Activated CD8-positive, alpha-beta T cell treated with anti-CD3 and anti-CD28 coated beads for 36 hours (primary cell): ENCODE results near the gene CCDC102A. TPM values are rescaled to one million over a fixed set of nuclear protein-coding genes. Genes with fewer than 3 reads are reported as not detected.

Source experiments
- ATAC-seq: fragments of 200-7000 bp; cut with Tn5 transposase; one replicate; pipeline ENCODE4 v1.10.0; 2021; ENCODE audit warnings: mild to moderate bottlenecking, moderate library complexity
- CTCF ChIA-PET: fragments of 350-600 bp; sonication (Branson Sonifier 250); formaldehyde crosslinking; loops from one replicate; lab custom pipeline; 2021; ENCODE audit warnings: antibody characterized with exemption; lab: Charles Lee
- POLR2A ChIA-PET: fragments of 350-600 bp; sonication (Branson Sonifier 250); formaldehyde crosslinking; loops from one replicate; lab custom pipeline; 2021; ENCODE audit warnings: antibody characterized with exemption; lab: Charles Lee
- DNase-seq: peaks from one replicate; pipeline ENCODE4 v3.0.0-alpha.2; 2020
- H3K27ac Mint-ChIP-seq: one replicate; pipeline ENCODE4 v1.8.0; 2021; ENCODE audit warnings: mild to moderate bottlenecking, mixed read lengths
- H3K27me3 Mint-ChIP-seq: one replicate; pipeline ENCODE4 v1.8.0; 2021; ENCODE audit warnings: mixed read lengths
- H3K36me3 Mint-ChIP-seq: one replicate; pipeline ENCODE4 v1.8.0; 2021; ENCODE audit warnings: low read depth, mixed read lengths
- H3K4me1 Mint-ChIP-seq: one replicate; pipeline ENCODE4 v1.8.0; 2021; ENCODE audit warnings: low read depth, mixed read lengths
- H3K4me3 Mint-ChIP-seq: one replicate; pipeline ENCODE4 v1.8.0; 2021; ENCODE audit warnings: mild to moderate bottlenecking, moderate library complexity, mixed read lengths
- H3K9me3 Mint-ChIP-seq: one replicate; pipeline ENCODE4 v1.8.0; 2021; ENCODE audit warnings: mixed read lengths
- CTCF ChIP-seq: fragments of 200-600 bp; IDR thresholded peaks from one replicate; pipeline ENCODE4 v1.8.0; 2022; ENCODE audit warnings: antibody characterized with exemption, mild to moderate bottlenecking
- intact Hi-C: fragments of 100-400 bp; cut with micrococcal nuclease; formaldehyde crosslinking; loops from one replicate; pipeline ENCODE4 v1.10.0; 2022
- total RNA-seq, 2 experiments: library from RNA; stranded (reverse); gene quantifications; one replicate each; pipeline ENCODE4 v1.2.3, GENCODE V29; 2021

CCDC102A gene
- total RNA-seq, 2 experiments from 2014 or later: 7.1 to 7.9 TPM

DNA sequence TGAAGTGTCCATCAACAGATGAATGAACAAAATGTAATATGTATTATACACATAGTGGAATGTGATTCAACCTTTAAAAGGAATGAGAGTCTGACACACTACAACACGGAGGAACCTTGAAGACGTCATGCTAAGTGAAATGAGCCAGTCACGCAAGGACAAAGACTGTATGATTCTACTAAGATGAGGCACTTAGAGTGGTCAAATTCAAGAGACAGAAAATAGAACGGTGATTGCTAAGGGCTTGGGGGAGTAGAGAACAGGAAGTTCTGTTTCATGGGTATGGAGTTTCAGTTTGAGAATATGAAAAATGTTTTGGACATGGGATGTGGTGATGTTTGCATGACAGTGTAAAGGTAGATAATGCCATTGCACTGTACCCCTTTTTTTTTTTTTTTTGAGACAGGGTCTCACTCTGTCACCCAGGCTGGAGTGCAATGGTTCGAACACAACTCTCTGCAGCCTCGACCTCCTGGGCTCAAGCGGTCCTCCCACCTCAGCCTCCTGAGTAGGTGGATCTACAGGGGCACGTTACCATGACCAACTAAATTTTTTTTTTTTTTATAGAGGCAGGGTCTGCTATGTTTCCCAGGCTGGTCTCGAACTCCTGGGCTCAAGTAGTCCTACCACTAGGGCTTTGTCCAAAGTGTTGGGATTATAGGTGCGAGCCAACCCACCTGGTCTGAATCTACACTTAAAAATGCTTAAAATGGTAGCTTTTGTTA is 2.9 kb upstream of the CCDC102A start:
- TF ChIP-seq CTCF: no peak
- intact Hi-C loops: loop anchor here (5.0 kb wide), 1 partner anchor 52 kb away; the partner anchor contains the start of gene DOK4
- H3K27ac Mint-ChIP-seq: peak overlapping the region; percentile 95
- peak overlapping the region; percentile 0 for H3K4me3 Mint-ChIP-seq
- H3K36me3 Mint-ChIP-seq: no peaks in the 10 kb centered on the region
- peaks cover 73% of the 10 kb centered on the region for H3K4me1 Mint-ChIP-seq
- no peaks in the 10 kb centered on the region for H3K9me3 Mint-ChIP-seq
- POLR2A ChIA-PET: interaction anchor here (0.9 to 1.1 kb wide), 2 partner anchors 26 to 51 kb away, joined by 3 to 5 read pairs; no protein-coding TSS in a partner anchor
- DNase-seq: peak; percentile 41
- ATAC-seq: peak; percentile 20
- CTCF ChIA-PET: interaction anchor here (0.9 to 2.5 kb wide), 4 partner anchors 37 to 123 kb away, joined by 3 to 10 read pairs (median 4); partner anchors contain the start of gene POLR2C
- no peaks in the 10 kb centered on the region for H3K27me3 Mint-ChIP-seq

- POLR2A ChIA-PET: interaction anchor here (0.9 to 1.8 kb wide), 9 partner anchors 8 to 238 kb away, joined by 3 to 7 read pairs (median 5); no protein-coding TSS in a partner anchor
- H3K9me3 Mint-ChIP-seq: no peaks in the 10 kb centered on the region
- TF ChIP-seq CTCF: no peak
- no peaks in the 10 kb centered on the region for H3K36me3 Mint-ChIP-seq
- intact Hi-C loops: loop anchor here (5.0 kb wide), 1 partner anchor 51 kb away; the partner anchor contains the start of gene DOK4
- H3K4me3 Mint-ChIP-seq: peak overlapping the region; percentile 79
- DNase-seq (peak; percentile 66), ATAC-seq (no peak)
- H3K27me3 Mint-ChIP-seq: no peaks in the 10 kb centered on the region
- peak overlapping the region; percentile 95 for H3K27ac Mint-ChIP-seq
- peaks cover 73% of the 10 kb centered on the region for H3K4me1 Mint-ChIP-seq
- CTCF ChIA-PET: interaction anchor here (0.9 to 2.5 kb wide), 5 partner anchors 8 to 111 kb away, joined by 5 to 13 read pairs (median 10); partner anchors contain the start of gene POLR2C
Measured at GRCh38 chr16:57538235-57538721, 1.9 kb upstream of the CCDC102A start.

GRCh38 chr16:57537581-57538234 is 1.3 kb upstream of the CCDC102A start:
- TF ChIP-seq CTCF: no peak
- DNase-seq (no peak), ATAC-seq (no peak)
- Mint-ChIP-seq H3K27me3 (no peaks in the 10 kb centered on the region), H3K9me3 (no peaks in the 10 kb centered on the region), H3K27ac (peak overlapping the region; percentile 95), H3K4me1 (peaks cover 72% of the 10 kb centered on the region), H3K36me3 (no peaks in the 10 kb centered on the region), H3K4me3 (peak overlapping the region; percentile 79)
- CTCF ChIA-PET: interaction anchor here (0.8 to 2.5 kb wide), 13 partner anchors 8 to 238 kb away, joined by 3 to 13 read pairs (median 5); partner anchors contain the start of genes CIAPIN1, COQ9, DOK4 and POLR2C
- POLR2A ChIA-PET: interaction anchor here (0.6 to 1.9 kb wide), 14 partner anchors 8 to 625 kb away, joined by 3 to 8 read pairs (median 5); no protein-coding TSS in a partner anchor
- intact Hi-C loops: loop anchor here (5.0 kb wide), 1 partner anchor 50 kb away; the partner anchor contains the start of gene DOK4

- no peaks in the 10 kb centered on the region for H3K36me3 Mint-ChIP-seq
- ChIA-PET POLR2A (interaction anchor here (0.6 to 1.9 kb wide), 16 partner anchors 9 to 624 kb away, joined by 3 to 8 read pairs (median 4); partner anchors contain the start of gene KATNB1), CTCF (interaction anchor here (0.8 to 2.5 kb wide), 12 partner anchors 9 to 238 kb away, joined by 3 to 13 read pairs (median 4); partner anchors contain the start of genes CIAPIN1, COQ9, DOK4 and POLR2C)
- no peaks in the 10 kb centered on the region for H3K9me3 Mint-ChIP-seq
- no peak for ATAC-seq
- no peaks in the 10 kb centered on the region for H3K27me3 Mint-ChIP-seq
- H3K27ac Mint-ChIP-seq: peak overlapping the region; percentile 95
- intact Hi-C loops: loop anchor here (5.0 kb wide), 1 partner anchor 50 kb away; the partner anchor contains the start of gene DOK4
- no peak for DNase-seq
- TF ChIP-seq CTCF: no peak
- peaks cover 71% of the 10 kb centered on the region for H3K4me1 Mint-ChIP-seq
- peak overlapping the region; percentile 79 for H3K4me3 Mint-ChIP-seq
Measured at GRCh38 chr16:57537194-57537505, 779 bp upstream of the CCDC102A start.
